T-cell (primary cell): ENCODE data around the gene CTXND1. TPM values are rescaled to one million over a fixed set of nuclear protein-coding genes. Genes with fewer than 3 reads are reported as not detected.

Experiments used
- ATAC-seq, 4 experiments: fragments of 200-7000 bp in 3 of 4; fragments of 150-1000 bp in 1 of 4; cut with Tn5 transposase; replicated peaks in 1 of 4; 1 replicate in 3 of 4; 2 replicates in 1 of 4; pipeline ENCODE4 v1.10.0; 2021; ENCODE audit warnings: moderate library complexity in 3 of 4, mild to moderate bottlenecking in 2 of 4, moderate number of reproducible peaks in 1 of 4
- CTCF ChIA-PET, 2 donors: fragments of 300-600 bp; sonication (Branson Sonifier 250); formaldehyde crosslinking; loops; one replicate each; lab custom pipeline; 2022; ENCODE audit warnings: antibody characterized with exemption in 2 of 2; lab: Charles Lee
- POLR2A ChIA-PET, 2 donors: fragments of 300-600 bp; sonication (Branson Sonifier 250); formaldehyde crosslinking; loops; one replicate each; lab custom pipeline; 2022; ENCODE audit warnings: antibody characterized with exemption in 2 of 2; lab: Charles Lee
- DNase-seq, 35 experiments: peaks; one replicate each; pipeline versions ENCODE4 v3.0.0 to v3.0.0-alpha.2; 2013 to 2023
- H3K27ac ChIP-seq: one replicate; pipeline ENCODE4 v1.5.1; 2013; ENCODE audit warnings: low read length
- H3K27me3 ChIP-seq, 2 experiments: replicated peaks in 1 of 2; 1 replicate in 1 of 2; 2 replicates in 1 of 2; pipeline versions ENCODE4 v1.6.1 to v1.7.0; 2013; ENCODE audit warnings: low read length in 1 of 2, mixed read lengths in 1 of 2; ENCODE audit not compliant: control insufficient read depth in 2 of 2, insufficient read depth in 2 of 2; ENCODE audit errors: extremely low read depth in 1 of 2
- H3K36me3 ChIP-seq, 2 donors: 1 replicate in 1 of 2; 2 replicates in 1 of 2; pipeline versions ENCODE4 v1.6.1 to v1.7.0; 2013; ENCODE audit warnings: low read length in 1 of 2; ENCODE audit not compliant: control insufficient read depth in 2 of 2, insufficient read depth in 1 of 2; ENCODE audit errors: extremely low read depth in 1 of 2
- H3K4me1 ChIP-seq, 2 experiments: 1 replicate in 1 of 2; 2 replicates in 1 of 2; pipeline versions ENCODE4 v1.6.1 to v1.7.0; 2013; ENCODE audit warnings: low read length in 2 of 2, mixed read lengths in 1 of 2; ENCODE audit not compliant: insufficient read depth in 2 of 2, control insufficient read depth in 1 of 2; ENCODE audit errors: extremely low read depth in 1 of 2
- H3K4me3 ChIP-seq, 2 donors: 1 replicate in 1 of 2; 2 replicates in 1 of 2; pipeline versions ENCODE4 v1.5.1 to v1.7.0; 2013; ENCODE audit warnings: mild to moderate bottlenecking in 2 of 2, low read length in 1 of 2, moderate library complexity in 1 of 2; ENCODE audit not compliant: control insufficient read depth in 1 of 2; ENCODE audit errors: extremely low read depth in 1 of 2
- H3K9me3 ChIP-seq: 2 replicates; pipeline ENCODE4 v1.7.0; 2013
- H3K27ac Mint-ChIP-seq, 2 donors: one replicate each; pipeline ENCODE4 v1.8.0; 2020 to 2021; ENCODE audit warnings: mild to moderate bottlenecking in 2 of 2, mixed read lengths in 2 of 2
- H3K27me3 Mint-ChIP-seq, 2 donors: one replicate each; pipeline ENCODE4 v1.8.0; 2021 to 2022; ENCODE audit warnings: mixed read lengths in 2 of 2
- H3K36me3 Mint-ChIP-seq: one replicate; pipeline ENCODE4 v1.8.0; 2021; ENCODE audit warnings: mixed read lengths
- H3K4me1 Mint-ChIP-seq, 3 donors: one replicate each; pipeline ENCODE4 v1.8.0; 2020 to 2022; ENCODE audit warnings: mixed read lengths in 3 of 3, mild to moderate bottlenecking in 1 of 3
- H3K4me3 Mint-ChIP-seq, 3 donors: one replicate each; pipeline ENCODE4 v1.8.0; 2020 to 2022; ENCODE audit warnings: mild to moderate bottlenecking in 3 of 3, mixed read lengths in 3 of 3, moderate library complexity in 3 of 3
- H3K9me3 Mint-ChIP-seq, 3 donors: one replicate each; pipeline ENCODE4 v1.8.0; 2020 to 2022; ENCODE audit warnings: mixed read lengths in 3 of 3
- WGBS: methylation state at CpG from one replicate; pipeline ENCODE4 v1.1.5; 2013; ENCODE audit warnings: missing lambda C conversion rate; ENCODE audit not compliant: insufficient coverage; 5-methylcytosine and 5-hydroxymethylcytosine counted together
- total RNA-seq, 35 experiments: library from RNA in 6 of 35; stranded (reverse) in 6 of 35; fragments of 120-200 nt in 1 of 35; gene quantifications; one replicate each; pipeline versions ENCODE4 v1.2.1 to v1.2.4 and lab custom pipeline; 2013 to 2026

The CTXND1 gene
- total RNA-seq, 5 donors from 2014 or later (not counting 1 experiment from before 2014, with no cell fraction given) = not detected

GRCh38 chr15:80288131-80288530 is 36.1 kb upstream of the CTXND1 start:
- Histone ChIP-seq H3K27me3 (peaks cover 0 to 12% of the 10 kb centered on the region in 2 experiments), H3K36me3 (no peaks in the 10 kb centered on the region), H3K4me3 (no peak overlapping the region), H3K9me3 (no peaks in the 10 kb centered on the region), H3K27ac (no peak overlapping the region), H3K4me1 (no peaks in the 10 kb centered on the region)
- H3K4me3 Mint-ChIP-seq = no peak overlapping the region
- H3K27ac Mint-ChIP-seq = no peak overlapping the region
- ChIA-PET POLR2A (no interaction called here), CTCF (no interaction called here)
- ATAC-seq (no peak), DNase-seq (no peak)
- peaks cover 13 to 20% of the 10 kb centered on the region in 2 donors for H3K27me3 Mint-ChIP-seq
- H3K4me1 Mint-ChIP-seq = peaks cover 0 to 8% (median 6%) of the 10 kb centered on the region in 3 donors
- H3K36me3 Mint-ChIP-seq = no peaks in the 10 kb centered on the region
- WGBS = no CpG with 5 or more reads among the region's 4 CpGs
- H3K9me3 Mint-ChIP-seq = no peaks in the 10 kb centered on the region

- Histone ChIP-seq H3K36me3 (no peaks in the 10 kb centered on the region), H3K4me1 (no peaks in the 10 kb centered on the region), H3K27ac (no peak overlapping the region), H3K9me3 (no peaks in the 10 kb centered on the region), H3K4me3 (no peak overlapping the region), H3K27me3 (peaks cover 0 to 9% of the 10 kb centered on the region in 2 experiments)
- H3K27me3 Mint-ChIP-seq = peaks cover 15 to 20% of the 10 kb centered on the region in 2 donors
- no peak for DNase-seq
- 77% methylated on average over 6 of the region's 7 CpGs for WGBS
- ChIA-PET CTCF (no interaction called here), POLR2A (no interaction called here)
- no peak overlapping the region for H3K4me3 Mint-ChIP-seq
- no peak overlapping the region for H3K27ac Mint-ChIP-seq
- H3K36me3 Mint-ChIP-seq = no peaks in the 10 kb centered on the region
- H3K9me3 Mint-ChIP-seq = no peaks in the 10 kb centered on the region
- peaks cover 0 to 8% (median 6%) of the 10 kb centered on the region in 3 donors for H3K4me1 Mint-ChIP-seq
- no peak for ATAC-seq
Observed at GRCh38 chr15:80286055-80286454, 34.0 kb upstream of the CTXND1 start.

GRCh38 chr15:80285379-80285778 is 33.4 kb upstream of the CTXND1 start:
- Histone ChIP-seq H3K36me3 (no peaks in the 10 kb centered on the region), H3K4me1 (no peaks in the 10 kb centered on the region), H3K4me3 (no peak overlapping the region), H3K27ac (no peak overlapping the region), H3K9me3 (no peaks in the 10 kb centered on the region), H3K27me3 (peaks cover 0 to 13% of the 10 kb centered on the region in 2 experiments)
- DNase-seq (no peak), ATAC-seq (no peak)
- POLR2A ChIA-PET = no interaction called here
- Mint-ChIP-seq H3K36me3 (no peaks in the 10 kb centered on the region), H3K4me1 (peaks cover 0 to 4% (median 0%) of the 10 kb centered on the region in 3 donors), H3K27me3 (peaks cover 15 to 20% of the 10 kb centered on the region in 2 donors), H3K9me3 (no peaks in the 10 kb centered on the region), H3K27ac (no peak overlapping the region), H3K4me3 (no peak overlapping the region)
- WGBS = 59% methylated on average over 4 of the region's 8 CpGs
- CTCF ChIA-PET = no interaction called here

GRCh38 chr15:80283531-80283930 is 31.5 kb upstream of the CTXND1 start:
- WGBS = 63% methylated on average over 2 of the region's 3 CpGs
- Mint-ChIP-seq H3K4me3 (no peak overlapping the region), H3K9me3 (no peaks in the 10 kb centered on the region), H3K27me3 (peaks cover 11 to 16% of the 10 kb centered on the region in 2 donors), H3K27ac (no peak overlapping the region), H3K4me1 (no peaks in the 10 kb centered on the region), H3K36me3 (no peaks in the 10 kb centered on the region)
- Histone ChIP-seq H3K27me3 (peaks cover 0 to 16% of the 10 kb centered on the region in 2 experiments), H3K27ac (no peak overlapping the region), H3K4me1 (no peaks in the 10 kb centered on the region), H3K4me3 (no peak overlapping the region), H3K36me3 (no peaks in the 10 kb centered on the region), H3K9me3 (no peaks in the 10 kb centered on the region)
- ChIA-PET POLR2A (no interaction called here), CTCF (no interaction called here)
- no peak for DNase-seq
- ATAC-seq = no peak

- CTCF ChIA-PET = no interaction called here
- Mint-ChIP-seq H3K4me3 (no peak overlapping the region), H3K9me3 (peaks cover 0 to 3% (median 0%) of the 10 kb centered on the region in 3 donors), H3K4me1 (no peaks in the 10 kb centered on the region), H3K36me3 (no peaks in the 10 kb centered on the region), H3K27me3 (peaks cover 13 to 28% of the 10 kb centered on the region in 2 donors), H3K27ac (no peak overlapping the region)
- no peak for DNase-seq
- no peaks in the 10 kb centered on the region for H3K9me3 ChIP-seq
- no peak for ATAC-seq
- H3K4me1 ChIP-seq = no peaks in the 10 kb centered on the region
- H3K4me3 ChIP-seq = no peak overlapping the region
- H3K36me3 ChIP-seq = no peaks in the 10 kb centered on the region
- WGBS = 49% methylated on average over 4 of the region's 6 CpGs
- POLR2A ChIA-PET = no interaction called here
- H3K27me3 ChIP-seq = peaks cover 0 to 17% of the 10 kb centered on the region in 2 experiments
- H3K27ac ChIP-seq = no peak overlapping the region
Observed at GRCh38 chr15:80277147-80277546, 25.1 kb upstream of the CTXND1 start.

GRCh38 chr15:80275961-80276360 is 23.9 kb upstream of the CTXND1 start:
- no peaks in the 10 kb centered on the region for H3K4me1 Mint-ChIP-seq
- ATAC-seq = no peak
- no peak overlapping the region for H3K27ac ChIP-seq
- H3K27ac Mint-ChIP-seq = no peak overlapping the region
- no peaks in the 10 kb centered on the region for H3K36me3 Mint-ChIP-seq
- no peaks in the 10 kb centered on the region for H3K36me3 ChIP-seq
- H3K4me3 ChIP-seq = no peak overlapping the region
- DNase-seq = no peak
- 80% methylated on average over 3 of the region's 3 CpGs for WGBS
- H3K27me3 Mint-ChIP-seq = peaks cover 10 to 34% of the 10 kb centered on the region in 2 donors
- ChIA-PET CTCF (no interaction called here), POLR2A (no interaction called here)
- peaks cover 0 to 15% of the 10 kb centered on the region in 2 experiments for H3K27me3 ChIP-seq
- H3K9me3 ChIP-seq = no peaks in the 10 kb centered on the region
- no peaks in the 10 kb centered on the region for H3K4me1 ChIP-seq
- H3K9me3 Mint-ChIP-seq = peaks cover 0 to 3% (median 0%) of the 10 kb centered on the region in 3 donors
- no peak overlapping the region for H3K4me3 Mint-ChIP-seq

- ChIA-PET POLR2A (no interaction called here), CTCF (no interaction called here)
- Histone ChIP-seq H3K27ac (no peak overlapping the region), H3K4me1 (no peaks in the 10 kb centered on the region), H3K9me3 (no peaks in the 10 kb centered on the region), H3K36me3 (no peaks in the 10 kb centered on the region), H3K4me3 (no peak overlapping the region), H3K27me3 (peaks cover 0 to 14% of the 10 kb centered on the region in 2 experiments)
- peaks cover 10 to 34% of the 10 kb centered on the region in 2 donors for H3K27me3 Mint-ChIP-seq
- H3K27ac Mint-ChIP-seq = no peak overlapping the region
- no CpG with 5 or more reads among the region's 1 CpG for WGBS
- no peaks in the 10 kb centered on the region for H3K4me1 Mint-ChIP-seq
- DNase-seq = no peak
- H3K36me3 Mint-ChIP-seq = no peaks in the 10 kb centered on the region
- H3K4me3 Mint-ChIP-seq = no peak overlapping the region
- peaks cover 0 to 3% (median 0%) of the 10 kb centered on the region in 3 donors for H3K9me3 Mint-ChIP-seq
- no peak for ATAC-seq
Observed at GRCh38 chr15:80274996-80275395, 23.0 kb upstream of the CTXND1 start.
